GM21423 (cell line): ENCODE measurements around the gene EHMT1.
A peak's percentile ranks its signal among the peaks of the same experiment; 100 is the strongest.

Source experiments
- ATAC-seq: cut with Tn5 transposase; IDR thresholded peaks from one replicate; pipeline ENCODE4 v1.9.1; 2021; ENCODE audit warnings: mild to moderate bottlenecking, moderate library complexity; ENCODE audit not compliant: unreplicated experiment

Gene EHMT1

DNA sequence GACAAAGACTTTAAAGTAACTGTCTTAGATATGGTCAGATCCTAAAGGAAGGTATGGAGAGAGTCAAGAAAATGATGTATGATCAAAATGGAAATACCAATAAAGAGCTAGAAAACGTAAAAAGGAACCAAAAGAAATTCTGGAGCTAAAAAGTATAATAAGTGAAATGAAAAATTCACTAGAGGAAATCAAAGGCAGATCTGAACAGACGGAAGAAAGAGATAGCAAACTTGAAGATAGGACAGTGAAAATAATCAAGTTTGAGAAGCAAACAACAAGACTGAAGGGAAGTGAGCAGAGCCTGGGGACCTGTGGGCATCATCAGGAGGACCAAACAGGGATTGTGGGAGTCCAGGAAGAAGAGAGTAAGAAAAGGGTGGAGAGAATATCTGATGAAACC is 115.4 kb downstream of the EHMT1 start:
- no peak for ATAC-seq

- ATAC-seq: peak; percentile 81
Measured at GRCh38 chr9:137738182-137738696, 119.4 kb downstream of the EHMT1 start.

DNA sequence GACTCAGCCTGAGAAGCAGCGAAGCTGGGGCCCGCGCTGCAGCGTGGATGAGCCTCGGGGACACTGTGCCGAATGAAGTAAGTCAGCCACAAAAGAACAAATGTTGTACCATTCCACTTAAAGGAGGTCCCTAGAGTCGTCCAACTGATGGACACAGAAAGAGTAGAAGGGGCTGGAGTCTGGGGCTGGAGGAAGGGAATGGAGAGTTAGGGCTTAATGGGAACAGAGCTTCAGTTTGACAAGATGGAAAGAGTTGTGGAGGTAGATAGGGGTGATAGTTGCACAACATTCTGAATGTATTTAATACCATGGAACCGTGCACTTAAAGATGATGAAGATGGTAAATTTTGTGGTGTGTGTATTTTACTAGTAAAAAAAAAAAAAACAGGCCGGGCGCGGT is 119.9 kb downstream of the EHMT1 start:
- no peak for ATAC-seq

DNA sequence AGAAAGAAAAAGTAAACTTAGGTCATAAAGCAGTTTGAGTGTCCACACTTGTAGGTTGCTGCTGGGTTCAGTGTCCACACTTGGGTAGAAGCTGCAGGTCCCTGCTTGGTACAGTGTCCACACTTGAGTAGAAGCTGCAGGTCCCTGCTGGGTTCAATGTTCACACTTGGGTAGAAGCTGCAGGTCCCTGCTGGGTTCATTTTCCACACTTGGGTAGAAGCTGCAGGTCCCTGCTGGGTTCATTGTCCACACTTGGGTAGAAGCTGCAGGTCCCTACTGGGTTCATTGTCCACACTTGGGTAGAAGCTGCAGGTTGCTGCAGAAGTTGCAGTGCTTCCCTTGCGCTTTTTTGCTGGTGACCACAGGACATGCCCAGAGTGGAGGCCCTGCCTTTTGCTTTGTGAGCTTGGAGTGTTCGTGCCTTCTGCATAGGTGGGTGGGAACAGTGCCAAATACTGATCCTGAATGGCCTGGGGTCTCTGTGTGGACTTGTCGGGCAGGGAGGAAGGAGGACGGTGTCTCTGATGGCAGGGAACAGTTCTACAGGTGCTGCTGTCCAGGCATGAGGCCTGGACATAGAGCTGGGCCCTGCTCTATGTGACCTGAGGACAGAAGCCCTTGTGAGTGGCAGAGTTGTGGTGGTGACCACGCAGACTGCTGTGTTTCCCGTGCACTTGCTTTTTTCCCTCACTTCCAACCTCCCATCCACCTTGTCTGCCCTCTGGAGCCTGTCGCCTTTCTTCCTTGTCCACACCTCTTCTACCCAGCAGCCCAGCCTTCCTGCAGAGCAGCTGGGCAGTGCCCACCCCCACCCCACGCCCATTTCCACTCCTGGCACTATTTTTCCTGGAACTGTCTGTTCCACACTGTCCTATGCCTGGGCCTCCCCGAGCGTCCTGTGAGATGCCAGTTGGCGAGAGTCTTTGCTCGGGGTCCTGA is 120.8 kb downstream of the EHMT1 start:
- ATAC-seq: no peak

- no peak for ATAC-seq
Measured at GRCh38 chr9:137740312-137740711, 121.5 kb downstream of the EHMT1 start.

- no peak for ATAC-seq
Measured at GRCh38 chr9:137741330-137741729, 122.5 kb downstream of the EHMT1 start.

- no peak for ATAC-seq
Measured at GRCh38 chr9:137742698-137743097, 123.9 kb downstream of the EHMT1 start.

GRCh38 chr9:137743695-137744094 is 124.9 kb downstream of the EHMT1 start:
- no peak for ATAC-seq

DNA sequence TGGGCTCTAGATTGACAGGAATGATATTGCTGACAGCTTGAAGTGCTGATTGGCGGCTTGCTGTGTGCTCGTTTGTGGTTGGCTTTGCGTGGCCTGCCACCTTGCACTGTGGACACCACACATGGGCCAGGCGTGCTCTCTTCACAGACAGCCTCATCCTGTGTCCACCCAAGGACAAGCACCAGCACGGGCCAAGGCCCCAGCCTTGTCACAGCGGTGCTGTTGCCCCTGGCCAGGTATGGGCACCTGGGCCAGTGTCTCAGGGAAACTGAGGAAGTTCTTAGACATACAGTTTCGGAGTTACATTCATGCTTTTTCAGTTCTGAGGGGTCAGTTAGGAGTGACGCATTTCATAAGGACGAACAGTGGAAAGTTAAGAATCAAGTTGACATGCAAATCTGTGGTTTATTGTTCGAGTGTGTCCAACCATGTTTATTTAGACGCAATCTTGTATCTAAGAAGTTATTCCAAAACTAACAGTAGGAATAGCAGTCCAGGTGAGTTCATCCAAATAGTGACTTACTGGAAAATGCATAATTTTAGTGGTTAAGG is 125.9 kb downstream of the EHMT1 start:
- ATAC-seq: no peak

DNA sequence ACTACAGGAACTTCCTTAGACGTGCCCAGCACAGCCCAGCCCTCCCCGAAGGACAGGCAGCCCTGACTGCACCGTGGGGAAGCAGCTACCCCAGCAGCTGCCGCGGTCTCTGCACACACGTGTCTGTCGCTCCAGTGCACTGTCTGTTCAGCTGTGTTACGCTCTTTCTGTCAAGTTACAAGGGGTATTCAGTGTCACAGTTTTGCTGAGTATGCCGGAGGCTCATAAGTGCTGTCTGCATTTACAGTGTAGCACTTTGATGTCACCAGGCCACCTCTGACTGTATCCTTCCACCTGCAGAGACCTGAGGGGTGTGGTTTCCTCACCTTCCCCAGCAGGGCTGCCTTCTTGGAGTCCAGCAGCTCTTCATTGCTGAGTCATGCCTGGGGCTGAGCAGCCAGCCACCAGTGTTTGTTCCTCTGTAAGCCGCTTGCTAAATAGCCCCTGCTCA is 126.8 kb downstream of the EHMT1 start:
- ATAC-seq: peak; percentile 66

DNA sequence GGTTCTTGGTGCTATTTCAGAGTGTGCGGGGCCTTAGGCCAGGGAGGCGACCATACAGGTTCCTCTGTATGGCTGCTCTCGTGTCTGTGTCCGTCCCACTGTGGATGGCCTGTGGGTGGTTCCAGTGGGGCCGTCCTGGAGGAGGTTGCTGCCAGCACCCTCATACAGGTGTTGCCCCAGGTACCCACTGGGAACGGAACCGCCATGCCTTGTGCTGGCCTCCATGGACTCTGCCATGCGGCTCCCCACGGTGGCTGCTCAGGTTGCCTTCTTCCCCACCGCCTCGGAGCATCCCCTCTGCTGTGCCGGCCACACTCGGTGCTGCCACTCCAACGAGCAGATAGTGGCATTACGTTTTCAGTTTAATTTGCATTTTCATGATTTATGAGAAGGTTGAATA is 129.5 kb downstream of the EHMT1 start:
- ATAC-seq: no peak

DNA sequence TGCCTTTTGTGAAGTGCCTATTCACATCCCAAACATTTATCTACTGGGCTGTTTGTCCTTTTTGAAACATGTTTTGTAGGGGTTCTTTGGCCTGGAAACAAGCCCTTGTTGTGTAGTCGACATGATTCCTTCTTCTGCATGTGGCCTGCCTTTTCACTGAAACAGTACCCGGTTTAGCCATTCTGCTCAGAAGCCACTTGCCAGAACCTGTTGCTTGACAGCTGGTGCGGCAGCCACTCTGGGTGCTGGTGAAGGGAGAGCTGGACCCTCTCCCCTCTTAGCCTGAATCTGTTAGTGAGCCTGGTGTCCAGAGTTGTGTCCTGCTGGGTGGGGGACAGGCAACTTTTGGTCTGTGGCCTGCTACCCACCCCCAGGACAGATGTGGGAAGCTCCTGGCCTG is 129.9 kb downstream of the EHMT1 start:
- ATAC-seq: no peak

- no peak for ATAC-seq
Measured at GRCh38 chr9:137749511-137749910, 130.7 kb downstream of the EHMT1 start.

GRCh38 chr9:137750007-137750406 is 131.2 kb downstream of the EHMT1 start:
- ATAC-seq: no peak

GRCh38 chr9:137750566-137750965 is 131.8 kb downstream of the EHMT1 start:
- ATAC-seq: no peak

DNA sequence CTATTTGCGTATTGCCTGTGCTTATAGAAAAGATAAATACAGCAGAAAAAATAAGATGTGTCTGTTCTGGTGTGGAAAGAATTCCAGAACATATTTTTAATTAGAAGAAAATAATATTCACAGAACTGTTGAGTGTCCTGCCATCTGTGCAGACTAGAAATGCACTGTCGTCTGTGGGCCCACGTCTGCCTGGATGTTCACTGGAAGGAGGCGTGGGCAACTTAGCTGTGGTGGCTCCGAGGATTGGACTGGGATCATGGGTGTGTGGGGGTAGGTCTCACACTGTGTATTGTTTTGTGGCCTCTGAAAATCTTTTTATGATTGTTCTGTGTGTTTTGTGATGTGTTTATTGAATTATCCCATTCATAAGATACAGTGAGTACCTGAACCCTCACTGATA is 132.8 kb downstream of the EHMT1 start:
- ATAC-seq: no peak

DNA sequence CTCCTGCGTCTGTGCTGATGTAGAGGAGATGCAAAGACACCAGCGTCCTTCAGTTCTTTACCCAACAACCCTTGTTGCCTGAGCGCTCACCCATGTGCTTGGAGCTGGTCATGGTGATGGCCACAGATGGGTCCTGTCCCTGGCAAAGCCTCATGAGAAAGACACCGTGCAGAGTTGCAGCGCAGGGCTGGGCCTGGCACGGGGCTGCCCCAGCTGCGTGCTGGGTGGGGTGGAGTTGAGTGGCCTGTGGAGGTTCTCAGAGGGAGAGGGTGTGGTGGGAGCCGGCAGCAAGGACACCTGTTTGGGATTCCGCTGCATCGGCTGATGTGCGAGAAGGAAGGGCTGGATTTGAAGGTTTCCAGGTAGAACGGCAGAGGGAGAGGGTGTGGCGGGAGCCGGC is 133.6 kb downstream of the EHMT1 start:
- ATAC-seq: no peak

DNA sequence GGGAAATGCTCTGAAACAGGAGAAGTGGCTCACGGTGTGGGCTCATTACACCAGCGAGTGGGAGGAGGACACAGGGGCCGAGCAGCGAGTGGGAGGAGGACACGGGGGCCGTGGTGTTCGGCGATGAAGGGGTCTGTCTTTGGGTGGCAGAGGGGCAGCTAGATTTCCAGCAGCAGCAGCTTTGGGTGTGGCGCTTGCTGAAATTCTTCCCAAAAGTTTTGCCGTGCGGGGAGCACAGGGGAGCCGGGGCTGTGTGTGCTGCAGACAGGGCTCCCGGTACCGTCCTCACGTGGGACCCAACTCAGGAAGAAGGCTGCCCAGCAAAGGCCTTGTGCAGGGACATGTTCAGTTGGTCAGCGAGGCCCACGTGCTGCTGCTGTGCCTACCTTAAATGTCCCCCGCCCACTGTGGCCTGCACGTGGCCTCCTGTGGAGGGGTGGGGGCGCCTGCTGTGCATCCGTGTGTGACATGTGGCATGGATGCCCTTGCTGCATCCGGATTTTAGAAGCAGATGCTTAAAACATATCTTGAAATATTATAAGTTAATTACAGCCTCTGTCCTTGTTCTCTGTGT is 134.5 kb downstream of the EHMT1 start:
- no peak for ATAC-seq

DNA sequence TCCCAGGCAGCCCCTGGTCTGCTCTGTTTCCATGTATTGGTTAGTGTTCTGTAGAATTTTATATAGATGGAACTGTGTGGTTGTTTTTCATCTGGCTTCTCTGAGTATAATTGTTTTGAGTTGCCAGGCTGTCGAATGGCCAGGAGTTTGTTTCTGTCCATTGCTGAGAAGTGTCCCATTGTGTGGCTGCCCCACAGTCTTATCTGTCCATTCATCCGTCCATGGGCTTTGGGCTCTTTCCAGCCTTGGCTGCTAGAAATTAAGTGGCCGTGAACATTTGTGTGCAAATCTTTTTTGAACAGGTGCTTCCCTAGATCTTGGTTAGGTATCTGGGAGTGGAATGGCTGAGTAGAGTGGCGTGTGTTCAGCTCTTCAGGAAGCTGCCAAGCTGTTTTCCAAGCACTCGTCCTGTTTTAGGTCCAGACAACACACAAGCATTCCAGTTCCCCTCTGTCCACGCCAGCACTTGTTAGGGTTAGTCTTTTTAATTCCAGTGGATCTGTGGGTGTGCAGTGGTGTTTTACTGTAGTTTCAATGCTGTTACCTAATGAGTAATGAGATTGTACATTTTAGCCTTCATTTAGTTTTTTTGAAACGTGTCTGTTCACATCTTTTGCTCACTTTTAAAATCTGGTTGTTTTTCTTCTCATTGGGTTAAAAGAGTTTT is 136.6 kb downstream of the EHMT1 start:
- ATAC-seq: no peak

DNA sequence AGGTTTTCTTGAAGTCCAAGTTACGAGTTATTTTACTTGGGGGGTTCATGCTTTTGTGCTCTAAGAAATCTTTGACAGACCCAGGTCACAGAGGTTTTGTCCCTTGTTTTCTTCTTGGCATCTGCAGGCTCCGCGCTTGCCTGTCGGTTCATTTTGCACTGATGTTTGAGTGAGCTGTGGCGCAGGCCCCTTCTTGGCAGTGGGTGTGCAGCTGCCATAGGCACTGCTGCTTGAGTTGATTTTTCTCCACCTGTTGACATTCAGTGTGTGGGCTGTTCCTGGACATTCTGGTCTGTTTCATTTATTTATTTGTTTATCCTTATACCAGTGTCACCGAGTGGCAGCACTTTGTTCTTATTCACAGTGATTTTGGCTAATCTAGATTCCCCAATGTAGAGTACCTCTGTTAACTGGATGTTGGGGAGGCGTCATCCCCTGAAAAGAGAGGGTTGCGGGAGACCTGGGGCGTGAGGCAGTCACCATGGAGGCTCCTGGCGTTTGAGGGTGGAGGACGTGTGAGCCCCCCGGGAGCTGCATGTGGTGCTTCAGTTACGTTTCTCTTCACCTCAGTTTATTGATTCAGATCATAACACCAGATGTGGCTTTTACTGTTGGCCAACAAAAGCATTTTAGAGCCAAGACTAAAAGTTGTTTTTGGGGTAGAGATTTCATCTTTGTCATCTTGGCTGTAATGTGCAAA is 137.4 kb downstream of the EHMT1 start:
- ATAC-seq: no peak

- ATAC-seq: no peak
Measured at GRCh38 chr9:137757139-137757538, 138.3 kb downstream of the EHMT1 start.
